Thymus (tissue), 11 donors: ENCODE data around the gene ARHGAP6. TPM values are rescaled to one million over a fixed set of nuclear protein-coding genes. Genes with fewer than 3 reads are reported as not detected.

Source experiments
- DNase-seq, 9 donors: peaks; one replicate each; pipeline ENCODE4 v3.0.0-alpha.2; 2013; ENCODE audit warnings: low spot score in 9 of 9, low read depth in 6 of 9, missing footprints in 1 of 9
- H3K27ac ChIP-seq, 2 donors: one replicate each; pipeline ENCODE4 v1.5.1; 2013; ENCODE audit warnings: control low read depth in 1 of 2, low read depth in 1 of 2, low read length in 1 of 2, mild to moderate bottlenecking in 1 of 2, moderate library complexity in 1 of 2
- H3K27me3 ChIP-seq, 2 donors: one replicate each; pipeline ENCODE4 v1.5.1; 2013; ENCODE audit warnings: low read length in 1 of 2; ENCODE audit not compliant: control insufficient read depth in 2 of 2, insufficient read depth in 1 of 2
- H3K36me3 ChIP-seq, 2 donors: one replicate each; pipeline ENCODE4 v1.5.1; 2013; ENCODE audit warnings: low read length in 1 of 2, mild to moderate bottlenecking in 1 of 2, moderate library complexity in 1 of 2; ENCODE audit not compliant: control insufficient read depth in 2 of 2, insufficient read depth in 2 of 2
- H3K4me1 ChIP-seq, 2 donors: one replicate each; pipeline ENCODE4 v1.5.1; 2013; ENCODE audit warnings: low read length in 2 of 2; ENCODE audit not compliant: control insufficient read depth in 2 of 2, insufficient read depth in 2 of 2
- H3K4me3 ChIP-seq, 2 donors: one replicate each; pipeline ENCODE4 v1.5.1; 2013; ENCODE audit warnings: low read length in 2 of 2, control low read depth in 1 of 2, mild to moderate bottlenecking in 1 of 2
- H3K9me3 ChIP-seq, 2 donors: one replicate each; pipeline ENCODE4 v1.5.1; 2013; ENCODE audit warnings: low read length in 1 of 2, mild to moderate bottlenecking in 1 of 2; ENCODE audit not compliant: control insufficient read depth in 2 of 2, insufficient read depth in 1 of 2
- WGBS: extraction: QIAGEN DNeasy Blood & Tissue Kit; methylation state at CpG from one replicate; pipeline ENCODE4 v1.1.7; 2013; 5-methylcytosine and 5-hydroxymethylcytosine counted together
- polyA plus RNA-seq: library from polyadenylated mRNA; stranded (reverse); fragments of 200-250 nt; gene quantifications from one replicate; pipeline ENCODE4 v1.2.3, GENCODE V29; 2013
- total RNA-seq: library from RNA; stranded (reverse); fragments of 120-200 nt; gene quantifications from one replicate; pipeline ENCODE4 v1.2.4, GENCODE V29; 2013
- donor health status: healthy.

Gene ARHGAP6
- total and polyA plus RNA-seq, 2 donors = 0.71 to 2.3 TPM

DNA sequence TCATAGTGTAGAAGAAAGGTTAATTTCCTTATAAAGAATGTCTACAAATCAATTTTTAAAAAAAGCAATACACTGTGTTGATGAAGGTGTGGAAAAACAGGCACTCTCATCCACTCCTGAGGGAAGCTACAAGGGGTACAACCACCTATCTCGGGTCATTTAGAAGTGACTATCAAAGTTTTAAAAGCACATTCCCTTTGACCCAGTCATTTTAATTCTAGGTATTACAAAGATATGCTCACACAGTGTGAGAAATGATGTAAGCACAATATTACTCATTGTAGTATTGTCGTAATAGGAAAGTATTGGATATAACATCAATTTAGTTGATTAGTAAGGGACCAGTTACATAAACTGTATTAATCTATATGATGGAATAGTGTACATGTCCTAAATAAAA, 562.0 kb downstream of the ARHGAP6 start:
- Histone ChIP-seq H3K27me3 (no peaks in the 10 kb centered on the region), H3K9me3 (no peaks in the 10 kb centered on the region)

DNA sequence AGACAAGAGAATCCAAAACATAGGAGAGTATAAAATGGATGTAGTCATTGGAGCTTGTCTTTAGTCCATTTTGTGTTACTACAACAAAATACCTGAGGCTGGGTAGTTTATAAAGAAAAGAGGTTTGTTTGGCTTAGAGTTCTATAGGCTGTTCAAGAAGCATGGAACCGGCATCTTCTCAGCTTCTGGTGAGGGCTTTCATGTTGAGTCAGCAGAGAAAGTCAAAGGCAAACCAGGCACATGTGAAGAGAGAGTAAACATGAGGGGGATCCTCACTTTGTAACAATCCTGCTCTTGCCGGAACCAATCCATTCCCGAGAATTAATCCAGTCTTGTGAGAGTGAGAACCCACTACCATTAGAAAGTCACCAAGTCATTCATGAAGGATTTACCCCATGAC, 562.7 kb downstream of the ARHGAP6 start:
- no peak for DNase-seq
- no peaks in the 10 kb centered on the region for H3K4me1 ChIP-seq
- no peak overlapping the region for H3K27ac ChIP-seq
- H3K27me3 ChIP-seq = no peaks in the 10 kb centered on the region
- 95% methylated on average over 3 of the region's 3 CpGs for WGBS
- H3K4me3 ChIP-seq = no peak overlapping the region
- no peaks in the 10 kb centered on the region for H3K36me3 ChIP-seq
- no peaks in the 10 kb centered on the region for H3K9me3 ChIP-seq

More for the DNA sequence above, 562.0 kb downstream of the ARHGAP6 start:
- Histone ChIP-seq H3K36me3 (no peaks in the 10 kb centered on the region), H3K4me3 (no peak overlapping the region), H3K27ac (no peak overlapping the region), H3K4me1 (no peaks in the 10 kb centered on the region)
- DNase-seq = no peak
- WGBS = 94% methylated on average over 2 of the region's 2 CpGs

DNA sequence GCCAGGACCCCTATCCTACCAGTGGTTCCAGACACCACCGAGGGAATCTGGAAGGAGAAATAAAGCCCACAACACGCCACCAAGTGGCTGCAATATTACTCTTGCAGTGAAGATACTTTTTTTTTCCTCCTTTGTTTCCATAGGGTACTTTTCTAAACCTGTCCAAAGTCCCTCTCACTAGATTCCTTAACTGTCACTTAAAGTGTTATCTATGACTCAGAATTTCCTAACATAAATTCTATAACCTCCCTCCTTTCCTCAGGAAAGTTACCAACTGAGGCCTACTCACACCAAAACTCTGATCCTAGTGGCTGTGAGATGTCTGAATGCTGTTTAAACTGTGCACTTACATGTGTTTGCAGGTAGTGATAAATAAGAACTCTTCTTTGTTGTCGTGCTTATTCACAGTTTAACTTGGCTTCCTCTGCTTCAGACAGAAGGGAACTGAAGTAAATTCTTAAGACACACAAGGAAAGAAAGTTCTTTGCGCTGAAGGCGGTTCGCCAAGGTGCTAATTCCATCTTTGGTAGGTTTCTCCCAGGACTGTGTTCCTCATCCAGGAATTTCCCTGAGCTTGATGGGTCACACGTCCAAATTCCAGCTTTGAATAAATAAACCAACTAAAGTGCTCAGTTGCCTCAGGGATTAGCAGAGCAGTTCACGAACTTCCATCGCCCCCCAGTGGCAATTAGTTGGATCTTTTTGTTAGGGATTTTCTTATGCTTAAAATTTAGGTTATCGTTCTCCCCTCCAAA, 565.3 kb downstream of the ARHGAP6 start:
- Histone ChIP-seq H3K4me3 (no peak overlapping the region), H3K36me3 (no peaks in the 10 kb centered on the region), H3K9me3 (no peaks in the 10 kb centered on the region), H3K27ac (no peak overlapping the region), H3K4me1 (no peaks in the 10 kb centered on the region), H3K27me3 (no peaks in the 10 kb centered on the region)
- DNase-seq = no peak
- 94% methylated on average over 10 of the region's 10 CpGs for WGBS

DNA sequence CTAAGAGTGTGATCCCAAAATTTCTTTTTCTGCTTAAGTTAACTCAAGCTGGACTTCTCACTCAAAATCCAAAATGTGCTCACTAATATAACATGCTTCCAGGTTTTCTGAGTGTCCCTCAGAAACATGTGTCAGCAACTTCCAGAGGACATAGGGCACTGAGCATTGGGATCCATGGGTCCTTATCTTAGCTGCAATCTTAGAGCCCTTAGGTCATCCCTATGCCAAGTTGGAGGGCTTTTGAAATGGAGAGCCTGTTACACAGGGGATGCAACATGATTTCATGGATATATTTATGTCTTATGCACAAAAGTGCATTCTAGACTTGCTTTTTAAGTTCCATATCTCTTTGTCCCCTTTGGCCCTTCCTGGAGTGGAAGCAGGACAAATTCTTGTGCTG, 566.3 kb downstream of the ARHGAP6 start:
- H3K4me1 ChIP-seq = no peaks in the 10 kb centered on the region
- H3K27ac ChIP-seq = no peak overlapping the region
- no peaks in the 10 kb centered on the region for H3K36me3 ChIP-seq
- no peak for DNase-seq
- no peaks in the 10 kb centered on the region for H3K9me3 ChIP-seq
- no peak overlapping the region for H3K4me3 ChIP-seq
- H3K27me3 ChIP-seq = no peaks in the 10 kb centered on the region

DNA sequence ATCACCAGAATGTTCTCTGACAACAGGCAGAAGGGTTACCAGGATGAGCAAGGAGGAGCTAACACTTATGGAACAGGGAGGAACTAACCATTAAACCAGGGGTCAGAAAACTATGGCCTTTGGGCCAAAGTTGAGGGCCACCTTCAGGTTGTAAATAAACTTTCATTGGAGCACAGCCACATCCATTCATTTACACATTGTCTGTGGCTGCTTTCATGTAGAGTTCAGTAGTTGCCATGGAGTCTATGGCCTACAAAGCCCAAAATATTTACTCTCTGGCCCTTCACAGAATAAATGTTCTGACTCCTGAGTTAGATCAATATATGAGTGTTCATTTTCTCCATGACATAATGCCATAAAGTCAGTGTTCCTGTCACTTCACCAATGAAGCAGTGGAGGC, 567.8 kb downstream of the ARHGAP6 start:
- no peaks in the 10 kb centered on the region for H3K4me1 ChIP-seq
- H3K27me3 ChIP-seq = no peaks in the 10 kb centered on the region
- H3K4me3 ChIP-seq = no peak overlapping the region
- H3K9me3 ChIP-seq = no peaks in the 10 kb centered on the region
- no peak overlapping the region for H3K27ac ChIP-seq
- no peaks in the 10 kb centered on the region for H3K36me3 ChIP-seq
- no peak for DNase-seq

DNA sequence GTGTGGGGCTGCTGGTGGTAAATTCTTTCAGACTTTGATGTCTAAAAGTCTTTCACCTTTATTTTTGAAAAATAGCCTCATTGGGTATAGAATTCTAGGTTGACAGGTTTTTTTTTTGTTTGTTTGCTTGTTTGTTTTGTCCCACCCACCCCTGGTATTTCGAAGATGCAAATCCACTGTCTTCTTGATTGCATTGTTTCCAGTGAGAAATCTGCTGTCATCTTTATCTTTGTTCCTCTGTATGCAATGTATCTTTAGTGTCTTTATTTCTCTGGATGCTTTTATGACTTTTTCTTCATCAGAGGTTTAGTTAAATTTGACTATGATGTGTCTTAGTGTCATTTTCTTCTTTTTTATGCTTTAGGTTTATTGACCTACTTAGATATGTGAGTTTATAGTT, 575.9 kb downstream of the ARHGAP6 start:
- DNase-seq = no peak
- H3K9me3 ChIP-seq = no peaks in the 10 kb centered on the region
- WGBS = 89% methylated on average over 1 of the region's 1 CpG
- no peaks in the 10 kb centered on the region for H3K4me1 ChIP-seq
- no peak overlapping the region for H3K4me3 ChIP-seq
- no peaks in the 10 kb centered on the region for H3K27me3 ChIP-seq
- no peak overlapping the region for H3K27ac ChIP-seq
- no peaks in the 10 kb centered on the region for H3K36me3 ChIP-seq

Other genes with a start within 250 kb of the ARHGAP6 start
- gene MSL3, start 92.3 kb upstream of the ARHGAP6 start, total RNA-seq = 59.3 TPM
- 194 TPM for gene MSL3, start 92.3 kb upstream of the ARHGAP6 start, polyA plus RNA-seq